Inflammatory macrophage (primary cell): ENCODE data around the gene PHACTR2.

Experiments used
- DNase-seq, 2 donors: peaks; one replicate each; pipeline ENCODE4 v3.0.0-alpha.2; 2020 to 2022

Gene PHACTR2

DNA sequence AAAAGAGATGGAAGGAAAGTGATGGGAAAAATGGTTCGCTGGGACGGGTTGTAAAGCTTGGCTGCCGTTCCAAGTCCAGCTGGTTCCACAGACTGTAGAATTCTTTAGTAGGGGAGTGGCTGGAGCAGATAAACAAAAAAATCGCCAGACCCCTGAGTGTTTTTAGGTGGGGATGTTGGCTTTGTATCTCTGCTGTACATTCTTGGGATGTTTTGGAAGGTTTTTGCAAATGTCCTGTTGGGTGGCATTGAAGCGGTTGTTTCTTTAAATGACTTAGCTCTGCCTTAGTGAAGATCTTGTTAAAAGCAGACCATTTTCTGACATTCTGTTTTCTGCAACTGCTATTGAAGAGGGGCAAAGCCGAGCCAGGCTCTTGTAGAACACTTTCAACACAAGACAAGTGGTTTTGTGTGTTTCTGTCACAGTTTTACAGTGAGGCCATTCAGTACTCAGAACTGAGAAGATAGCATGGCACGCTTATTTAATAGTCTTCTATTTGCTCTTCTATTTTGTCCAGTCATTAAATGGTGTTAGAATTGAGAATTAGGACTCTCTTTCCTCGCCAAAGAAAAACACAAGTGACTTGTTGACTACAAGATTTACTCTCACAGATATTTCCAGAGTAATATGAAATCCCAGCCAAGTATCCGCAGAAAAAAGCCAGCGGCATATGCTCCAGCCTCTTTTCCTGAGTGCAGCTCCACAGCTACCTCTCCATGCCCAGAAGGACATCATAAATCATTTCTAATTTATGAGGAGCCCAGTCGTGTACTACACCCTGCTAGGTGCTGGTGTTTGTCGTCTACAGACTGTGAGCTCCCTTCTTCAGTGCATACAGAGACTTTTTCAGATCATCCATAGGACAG is 65.8 kb downstream of the PHACTR2 start:
- DNase-seq, result no peak

DNA sequence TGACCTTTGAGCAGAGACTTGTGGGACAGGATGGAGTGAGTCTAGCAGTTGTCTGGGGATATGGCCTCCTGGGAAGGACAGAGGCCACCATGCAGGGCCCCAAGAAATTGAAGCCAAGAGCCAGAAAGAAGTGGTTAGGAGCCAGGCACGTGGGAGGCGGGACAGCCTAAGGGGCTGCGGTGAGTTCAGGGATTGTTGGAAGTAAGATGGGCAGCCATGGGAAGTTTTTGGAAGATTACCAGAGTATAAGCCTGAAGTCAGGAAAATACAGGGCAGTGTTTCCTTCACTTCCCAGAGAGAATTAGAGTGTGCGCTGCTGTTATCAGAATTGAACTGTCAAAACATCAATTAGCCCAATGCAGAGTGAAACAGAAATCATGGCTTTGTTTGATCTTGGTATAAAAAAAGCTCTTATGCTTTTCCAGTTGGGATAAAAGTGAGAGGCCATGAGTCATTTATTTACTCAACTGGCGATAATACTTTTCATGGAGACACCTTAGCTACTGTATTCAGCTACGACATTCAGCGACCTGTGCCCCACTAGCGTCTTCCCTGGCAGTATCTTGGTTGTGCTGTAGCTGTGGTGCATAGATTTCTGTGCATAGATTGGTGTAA is 66.9 kb downstream of the PHACTR2 start:
- DNase-seq, result no peak

DNA sequence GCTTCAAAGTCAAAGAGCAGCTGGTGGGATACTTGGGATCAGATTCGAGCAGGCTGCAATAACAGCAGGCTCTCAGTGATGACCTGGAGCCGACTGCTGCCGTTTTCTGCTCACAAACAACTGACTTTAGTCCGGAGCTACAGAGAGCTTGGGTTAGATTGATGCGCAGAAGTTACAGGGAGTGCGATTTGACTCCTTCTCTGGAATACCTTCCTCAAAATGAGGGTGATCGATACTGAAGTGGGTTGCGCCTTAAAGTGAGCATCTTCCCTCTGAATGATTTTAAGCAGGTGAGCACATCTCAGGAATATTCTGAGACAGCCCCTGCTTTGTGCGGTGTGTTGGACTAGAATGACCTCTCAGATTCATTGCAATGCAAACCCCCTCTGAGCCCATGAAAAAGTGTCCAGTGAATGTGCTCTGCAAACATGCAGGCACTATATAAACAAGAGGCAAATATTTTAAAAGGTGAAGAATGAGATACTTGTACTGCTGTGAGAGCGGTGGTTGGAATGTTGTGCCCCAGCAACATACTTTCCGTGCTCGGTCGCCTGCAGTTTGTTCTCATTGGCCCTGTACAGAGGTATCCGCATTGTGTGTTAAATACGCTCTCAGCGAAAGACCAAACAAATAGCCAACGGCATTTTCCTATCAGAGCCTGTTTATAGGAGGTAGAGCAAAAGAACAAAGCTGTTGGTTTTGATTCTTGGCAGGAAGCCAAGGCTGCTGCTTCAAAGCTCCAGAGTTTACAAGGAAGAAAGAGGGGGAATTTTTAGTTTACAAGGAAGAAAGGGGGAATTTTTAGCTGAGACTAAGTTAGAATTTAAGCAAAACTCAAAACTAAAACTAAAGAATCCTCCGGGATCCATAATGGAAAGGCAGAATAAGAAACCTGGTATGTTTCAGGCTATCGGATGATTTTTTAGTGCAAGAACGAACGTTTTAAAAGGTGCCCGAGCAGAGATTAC is 67.7 kb downstream of the PHACTR2 start:
- no peak for DNase-seq

DNA sequence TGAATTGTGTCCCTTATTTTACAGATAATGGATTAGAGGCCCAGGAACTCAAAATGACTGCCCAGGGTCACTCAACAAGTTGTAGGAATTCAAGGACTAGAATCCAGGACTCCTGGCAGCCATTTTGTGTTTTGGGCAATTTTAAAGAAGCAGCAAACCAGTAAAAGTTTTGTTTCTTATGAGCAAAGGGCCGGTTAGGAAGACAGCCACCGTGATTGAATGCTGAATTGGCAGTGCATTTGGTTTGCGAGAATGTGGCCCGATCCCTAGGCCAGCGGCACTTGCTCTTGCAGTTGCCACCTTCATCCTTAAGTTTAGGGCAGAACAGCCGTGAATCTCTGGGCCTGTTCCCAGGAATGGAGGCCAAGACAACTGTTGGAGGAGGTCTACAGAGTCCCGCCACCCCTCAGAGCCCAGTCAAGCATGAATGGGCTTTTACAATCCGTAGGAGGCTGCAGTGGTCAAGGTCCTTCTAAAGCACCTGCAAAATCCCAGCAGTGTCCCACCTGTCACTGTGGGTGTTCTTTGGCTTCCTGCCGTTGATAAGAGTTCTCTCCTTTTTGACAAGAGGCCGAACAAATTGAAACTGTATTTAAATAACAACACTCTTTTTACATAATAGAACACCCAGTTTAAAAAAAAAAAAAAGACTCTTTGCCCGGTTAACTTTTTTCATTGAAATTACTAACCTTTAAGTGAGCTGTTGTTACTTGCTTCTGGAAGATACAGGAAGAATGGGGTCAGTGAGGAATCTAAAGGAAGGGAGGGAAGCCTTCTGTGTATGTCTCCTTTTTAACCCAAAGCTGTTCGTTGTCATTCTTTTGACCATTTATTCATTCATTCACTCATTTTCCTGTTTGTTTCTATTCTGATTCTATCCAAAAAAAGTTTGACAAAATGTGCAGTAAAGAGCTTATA is 68.7 kb downstream of the PHACTR2 start:
- no peak for DNase-seq

DNA sequence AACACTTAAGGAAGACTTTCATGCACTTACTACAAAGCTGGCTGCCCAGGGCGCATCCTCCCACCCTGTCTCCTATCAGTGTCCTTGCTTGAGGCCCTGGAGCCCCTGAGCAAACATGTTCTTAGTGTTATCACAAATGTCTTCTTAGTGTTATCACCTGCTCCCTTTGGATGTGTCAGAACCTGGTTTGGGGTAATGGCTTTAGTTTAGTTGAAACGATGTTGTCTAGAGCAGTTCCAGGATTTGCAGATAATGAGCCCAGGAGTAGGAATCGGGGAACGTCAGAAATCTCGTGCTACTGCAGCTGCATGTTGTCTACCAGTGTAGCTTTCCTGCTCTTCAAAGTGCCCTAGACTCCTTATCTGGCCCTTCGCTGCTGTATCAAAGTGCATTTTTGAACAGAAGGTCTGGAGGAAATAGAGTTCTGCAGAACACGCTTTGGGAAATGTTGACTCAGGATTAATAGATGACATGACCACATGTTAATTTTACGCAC is 69.6 kb downstream of the PHACTR2 start:
- no peak for DNase-seq

DNA sequence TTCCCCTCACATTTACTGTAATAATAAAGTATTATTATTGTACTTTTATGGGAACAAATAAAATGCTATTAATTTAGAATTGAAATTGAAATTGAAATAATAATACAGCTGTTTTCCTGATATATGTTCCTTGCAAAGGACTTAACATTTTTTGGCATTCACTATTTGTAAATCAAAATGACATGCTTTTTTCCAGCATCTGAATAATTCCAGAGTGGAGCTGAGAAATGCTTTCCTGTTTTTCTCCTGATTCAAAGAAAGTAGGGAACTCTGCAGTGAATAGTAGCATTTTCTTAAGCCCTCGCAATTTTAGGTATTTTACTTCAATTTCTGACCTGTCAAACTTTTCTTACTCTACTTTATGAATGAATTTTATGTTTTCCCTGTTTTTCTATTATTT is 72.1 kb downstream of the PHACTR2 start:
- DNase-seq, result no peak

DNA sequence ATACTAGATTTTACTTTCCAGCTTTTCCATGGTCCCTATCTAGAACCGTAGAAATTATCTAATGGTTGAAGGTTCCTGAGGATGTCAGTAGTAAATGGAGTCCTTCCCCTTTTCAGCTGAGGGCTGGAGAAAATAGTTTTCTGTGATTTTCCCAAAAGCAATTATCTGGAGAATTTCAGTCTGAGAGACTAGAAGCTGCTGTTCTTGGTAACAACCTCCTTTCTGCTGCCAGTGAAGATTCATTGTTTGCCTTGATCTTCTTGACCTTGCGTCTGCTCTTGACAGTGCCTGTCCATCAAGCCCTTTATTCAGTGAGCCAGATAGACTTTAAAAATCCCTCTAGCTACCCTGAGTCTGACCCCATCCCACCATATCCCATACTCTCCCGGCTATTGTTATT is 73.1 kb downstream of the PHACTR2 start:
- no peak for DNase-seq

DNA sequence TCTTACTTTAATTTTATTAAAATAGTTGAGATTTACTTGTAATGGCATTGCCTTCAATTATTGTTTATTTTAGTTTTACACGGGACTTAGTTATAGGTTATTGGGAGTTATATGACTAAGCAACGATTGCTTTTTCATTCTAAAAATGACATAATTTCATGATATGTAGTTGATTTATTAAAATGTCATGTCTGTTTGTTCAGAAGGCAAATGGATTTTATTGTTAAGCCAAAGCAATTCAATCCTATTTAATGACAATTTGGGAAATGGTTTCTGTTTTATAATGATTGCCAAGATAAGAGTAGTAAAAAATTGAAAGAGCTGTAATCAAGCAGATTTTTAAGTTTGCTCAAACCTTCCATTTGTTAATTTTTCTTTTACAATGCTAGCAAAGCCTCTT is 74.7 kb downstream of the PHACTR2 start:
- DNase-seq, result no peak

DNA sequence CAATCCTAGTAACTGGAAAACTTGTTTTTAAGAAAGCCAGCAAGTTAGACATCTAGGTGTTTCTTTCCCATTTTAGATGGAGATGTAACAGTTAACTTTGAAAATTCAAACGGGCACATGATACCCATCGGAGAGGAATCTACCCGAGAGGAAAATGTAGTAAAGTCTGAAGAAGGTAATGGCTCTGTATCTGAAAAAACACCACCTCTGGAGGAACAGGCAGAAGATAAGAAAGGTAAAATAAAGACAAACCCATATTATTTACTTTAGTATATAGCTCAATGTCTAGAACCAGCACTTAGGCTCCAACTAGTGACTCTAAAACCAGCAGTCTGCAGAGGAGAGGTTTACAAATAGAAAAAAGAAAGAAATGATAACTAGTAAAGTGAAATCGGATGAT is 75.9 kb downstream of the PHACTR2 start:
- no peak for DNase-seq

DNA sequence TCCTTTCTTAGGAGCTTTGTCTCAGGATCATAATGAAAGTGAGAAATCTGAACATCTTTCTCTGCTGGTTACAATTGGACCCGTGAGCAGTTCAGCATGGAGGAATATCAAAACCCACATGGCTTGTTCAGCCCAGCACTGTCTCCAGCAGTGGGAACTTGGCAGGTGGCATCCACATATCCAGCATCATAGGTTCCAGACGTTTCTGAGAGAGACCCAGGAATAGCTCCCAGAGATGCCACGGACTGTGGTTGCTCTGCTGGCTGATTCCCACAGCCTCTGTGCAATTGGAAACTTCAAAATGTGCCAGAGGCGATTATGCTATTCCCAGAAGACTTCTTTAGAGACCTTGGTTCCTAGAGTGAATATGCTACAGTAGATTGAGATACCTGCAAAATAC is 76.4 kb downstream of the PHACTR2 start:
- no peak for DNase-seq

DNA sequence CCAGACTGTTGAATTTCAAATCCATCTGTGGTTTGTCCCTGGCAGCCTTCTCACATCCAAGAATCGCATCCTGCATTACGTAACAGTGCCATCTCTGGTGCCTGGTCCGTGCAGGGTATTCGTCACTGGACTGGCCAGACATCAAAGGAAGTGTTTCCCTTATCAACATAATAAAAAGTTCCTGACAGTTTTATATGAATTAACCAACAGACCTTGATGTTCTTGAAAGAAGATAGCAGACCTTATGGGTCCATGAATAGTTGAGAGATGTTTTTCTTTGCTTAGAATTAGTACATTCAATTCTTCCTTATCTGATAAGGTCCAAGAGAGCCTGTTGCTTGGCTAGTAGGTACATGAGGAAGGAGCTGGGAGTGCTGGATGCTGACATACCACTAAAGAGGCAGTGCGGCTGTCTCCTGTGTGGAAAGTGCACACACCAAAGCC is 77.6 kb downstream of the PHACTR2 start:
- no peak for DNase-seq

DNA sequence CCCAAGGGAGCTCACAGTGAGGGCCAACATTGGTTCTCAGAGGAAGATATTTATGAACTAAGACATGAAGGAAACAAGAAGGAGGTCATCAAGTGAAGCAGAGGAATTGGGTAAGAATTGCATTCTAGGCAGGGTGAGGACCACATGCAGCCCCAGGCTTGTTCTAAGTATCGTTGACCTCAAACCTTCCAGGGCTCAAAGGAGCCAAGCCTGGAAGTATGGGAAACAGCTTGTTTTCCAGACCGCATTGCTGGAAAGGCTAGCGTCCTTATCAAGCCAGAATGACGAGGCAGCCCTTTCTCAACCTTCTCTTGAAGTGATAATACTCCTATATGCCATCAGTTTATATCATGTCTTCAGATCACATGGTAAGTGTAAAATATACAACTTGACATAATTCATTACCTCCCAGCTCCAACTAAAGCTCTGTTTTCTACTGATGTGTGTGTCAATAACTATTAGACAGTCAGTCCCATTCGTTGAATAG is 79.6 kb downstream of the PHACTR2 start:
- no peak for DNase-seq

DNA sequence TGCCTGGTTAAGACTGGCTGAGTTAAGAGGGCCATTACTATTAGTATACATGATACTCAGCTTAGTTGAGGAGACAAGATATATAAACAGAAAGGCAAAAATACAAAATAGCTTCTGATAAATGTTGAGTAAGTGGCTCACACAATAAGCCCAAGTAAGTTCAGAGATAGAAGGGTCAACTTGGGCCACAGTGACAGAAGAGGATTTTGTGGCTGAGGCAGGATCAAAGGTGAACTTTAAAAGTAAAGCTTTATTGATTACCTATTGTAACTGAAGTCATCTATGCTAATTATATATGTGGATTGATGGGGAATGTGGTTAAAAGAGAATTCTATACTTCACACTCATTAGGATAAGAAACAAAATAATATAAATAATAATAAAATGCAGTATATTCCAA is 80.8 kb downstream of the PHACTR2 start:
- DNase-seq, result no peak

DNA sequence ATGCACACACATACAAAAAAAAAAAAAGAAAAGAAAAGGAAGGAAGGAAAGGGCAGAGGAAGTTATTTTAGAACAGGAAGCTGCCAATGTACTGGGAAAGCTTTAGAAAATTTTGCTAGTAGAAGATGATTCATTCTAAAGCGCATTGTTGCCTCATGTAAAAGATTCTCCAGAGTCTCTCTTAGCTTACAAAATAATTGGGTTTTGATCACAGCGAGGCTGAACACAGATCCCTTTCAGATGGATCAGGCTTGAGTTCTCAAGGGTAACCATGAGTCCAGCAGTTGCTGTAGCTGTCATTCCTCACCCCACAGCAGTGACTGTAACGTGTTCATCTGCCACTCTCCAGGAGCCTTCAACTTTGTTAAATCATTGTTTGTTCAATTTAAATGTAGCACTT is 81.9 kb downstream of the PHACTR2 start:
- DNase-seq, result peak; percentile 38 to 69

DNA sequence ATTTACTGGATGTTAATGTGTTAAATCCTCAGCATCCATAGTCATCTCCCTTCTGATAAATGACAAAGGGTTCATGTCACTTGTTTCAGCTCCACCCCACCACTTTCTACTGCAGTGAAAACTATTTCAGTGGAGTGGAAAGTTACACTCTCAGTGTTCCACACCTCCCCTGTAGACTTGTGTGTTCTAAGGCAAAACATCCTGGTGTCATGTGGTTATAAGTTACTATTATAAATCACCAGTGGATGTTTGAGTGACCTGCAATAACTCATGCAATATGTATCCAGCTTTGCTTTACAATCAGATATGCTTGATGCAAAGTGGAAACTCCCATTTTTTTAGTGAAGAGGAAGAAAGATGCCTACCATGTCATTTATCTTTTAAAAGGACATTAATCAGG is 83.3 kb downstream of the PHACTR2 start:
- no peak for DNase-seq

DNA sequence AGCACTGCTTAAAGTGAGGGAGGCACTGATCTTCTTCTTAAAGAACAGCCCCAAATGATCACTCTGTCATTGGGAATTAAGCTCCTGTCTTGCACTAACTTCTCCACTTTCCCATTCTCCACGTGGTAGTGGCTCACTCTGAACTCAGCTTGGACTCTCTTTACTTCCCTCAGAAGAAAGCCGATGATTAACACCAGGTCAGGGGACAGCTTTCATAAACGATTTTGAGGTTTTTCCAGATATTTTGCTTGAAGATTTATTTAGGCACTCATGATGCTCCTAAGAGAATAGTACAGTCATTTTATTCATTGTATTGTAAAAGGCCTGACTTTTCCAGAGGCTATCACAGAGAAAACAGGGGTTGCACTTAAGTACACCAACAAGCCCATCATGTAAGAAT is 84.4 kb downstream of the PHACTR2 start:
- no peak for DNase-seq

DNA sequence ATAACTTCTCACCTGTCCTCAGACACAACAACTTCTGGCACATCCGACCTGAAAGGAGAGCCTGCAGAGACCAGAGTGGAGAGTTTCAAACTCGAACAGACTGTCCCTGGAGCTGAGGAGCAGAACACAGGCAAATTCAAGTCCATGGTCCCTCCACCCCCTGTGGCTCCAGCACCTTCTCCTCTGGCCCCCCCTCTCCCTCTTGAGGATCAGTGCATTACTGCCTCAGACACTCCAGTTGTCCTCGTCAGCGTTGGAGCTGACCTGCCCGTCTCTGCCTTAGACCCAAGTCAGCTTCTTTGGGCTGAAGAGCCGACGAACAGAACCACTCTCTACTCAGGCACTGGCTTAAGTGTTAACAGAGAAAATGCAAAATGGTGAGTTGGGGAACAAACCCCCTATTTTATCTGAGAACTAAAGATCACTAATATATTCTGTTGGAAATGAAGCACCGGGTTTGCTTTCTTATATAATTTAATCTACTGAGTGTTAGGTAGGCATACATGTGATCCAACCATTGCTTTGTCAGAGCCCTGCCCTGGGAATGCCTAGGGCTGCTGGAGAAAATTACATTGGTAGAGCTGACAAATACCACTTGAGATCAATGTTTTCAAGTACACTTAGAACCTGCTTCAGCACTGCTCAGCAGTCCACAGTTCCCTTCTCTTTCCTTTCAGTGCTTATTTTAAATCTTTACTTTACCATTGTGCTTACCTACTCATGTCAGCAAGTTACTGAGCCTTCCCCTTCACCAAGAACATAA is 87.8 kb downstream of the PHACTR2 start:
- no peak for DNase-seq

DNA sequence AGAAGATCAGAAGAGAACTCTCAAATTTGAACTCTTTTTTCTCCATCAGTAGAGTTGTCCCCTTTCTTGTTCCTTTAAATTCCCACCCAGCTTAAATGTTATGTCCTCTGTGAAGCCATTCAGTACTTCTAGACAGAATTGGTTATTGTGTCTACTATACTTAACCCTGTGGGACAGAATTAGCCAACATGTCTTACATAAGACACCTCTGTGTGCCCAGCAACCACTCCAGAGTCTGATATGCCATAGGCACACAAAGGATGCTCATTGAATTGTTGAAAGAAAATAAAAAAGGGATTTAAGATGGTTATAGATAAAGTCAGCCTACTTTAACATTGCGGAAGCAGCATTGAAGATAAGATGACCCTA is 88.4 kb downstream of the PHACTR2 start:
- no peak for DNase-seq

DNA sequence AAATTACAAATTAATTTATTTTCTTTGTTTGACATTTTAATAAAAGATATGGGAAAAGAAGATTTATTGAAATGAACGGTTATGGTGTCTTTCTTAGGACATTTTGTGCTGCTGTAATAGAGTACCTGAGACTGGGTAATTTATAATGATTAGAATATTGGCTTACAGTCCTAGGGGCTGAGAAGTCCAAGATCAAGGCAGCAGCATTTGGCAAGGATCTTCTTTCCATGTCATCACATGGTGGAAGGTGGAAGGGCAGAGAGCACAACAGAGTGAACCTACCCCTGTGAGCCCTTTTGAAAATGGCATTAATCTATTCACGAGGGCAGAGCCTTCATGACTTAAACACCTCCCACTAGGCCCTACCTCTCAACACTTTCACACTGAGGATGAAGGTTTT is 89.7 kb downstream of the PHACTR2 start:
- no peak for DNase-seq

DNA sequence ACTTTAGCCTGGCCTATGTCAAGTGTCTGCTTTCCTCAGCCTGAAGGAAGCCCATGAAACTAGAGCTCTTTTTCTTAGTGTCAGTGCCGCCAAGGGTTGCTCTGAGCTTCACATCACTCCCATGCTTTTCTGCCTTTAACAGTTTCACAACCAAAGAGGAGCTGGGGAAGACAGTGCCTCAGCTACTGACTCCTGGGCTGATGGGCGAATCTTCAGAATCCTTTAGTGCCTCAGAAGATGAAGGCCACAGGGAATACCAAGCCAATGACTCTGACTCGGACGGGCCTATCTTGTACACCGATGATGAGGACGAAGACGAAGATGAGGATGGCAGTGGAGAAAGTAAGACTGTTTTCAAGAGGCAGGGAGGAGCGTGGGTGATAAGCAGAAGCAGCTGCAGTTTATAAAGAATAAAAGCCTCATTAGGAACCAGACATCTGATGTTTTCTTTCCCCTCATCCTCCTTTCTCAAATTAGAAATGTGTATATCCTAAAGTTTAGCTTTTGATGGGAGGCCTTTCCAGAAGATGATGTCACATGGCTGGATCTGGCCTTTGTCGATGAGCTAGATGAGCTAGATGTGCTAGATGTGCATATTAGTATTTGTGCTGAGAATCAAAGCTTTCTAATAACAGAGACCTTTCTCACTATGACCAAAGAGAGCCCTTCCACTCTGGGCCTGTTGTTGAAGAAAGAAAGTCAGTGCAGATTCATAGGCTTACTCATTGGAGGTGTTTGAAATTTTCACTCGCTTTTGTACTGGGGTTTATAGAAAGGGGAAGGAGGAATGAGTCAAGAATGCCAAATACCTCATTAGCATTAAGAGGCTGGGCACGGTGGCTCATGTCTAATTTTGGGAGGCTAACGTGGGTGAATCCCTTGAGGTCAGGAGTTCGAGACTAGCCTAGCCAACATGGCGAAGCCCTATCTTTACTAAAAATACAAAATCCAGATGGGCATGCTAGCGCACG is 94.6 kb downstream of the PHACTR2 start:
- peak; percentile 51 to 56 for DNase-seq
